Subcutaneous abdominal adipose tissue (tissue), 5 donors: ENCODE results near the gene ZNF526.

Source experiments
- H3K27ac ChIP-seq: one replicate; pipeline ENCODE4 v1.7.0; 2013; ENCODE audit warnings: low read depth, mild to moderate bottlenecking, inconsistent platforms, low read length, moderate library complexity
- H3K27me3 ChIP-seq, 5 donors: one replicate each; pipeline ENCODE4 v1.7.0; 2013; ENCODE audit warnings: low read length in 5 of 5, inconsistent platforms in 1 of 5; ENCODE audit not compliant: control insufficient read depth in 5 of 5, insufficient read depth in 4 of 5
- H3K36me3 ChIP-seq, 5 donors: one replicate each; pipeline ENCODE4 v1.7.0; 2013; ENCODE audit warnings: low read length in 5 of 5; ENCODE audit not compliant: control insufficient read depth in 5 of 5, insufficient read depth in 5 of 5
- H3K4me1 ChIP-seq, 5 donors: one replicate each; pipeline ENCODE4 v1.7.0; 2013; ENCODE audit warnings: low read length in 5 of 5, mild to moderate bottlenecking in 3 of 5, moderate library complexity in 1 of 5; ENCODE audit not compliant: control insufficient read depth in 5 of 5, insufficient read depth in 5 of 5
- H3K4me3 ChIP-seq, 5 donors: one replicate each; pipeline ENCODE4 v1.7.0; 2013; ENCODE audit warnings: low read length in 5 of 5, low read depth in 1 of 5
- H3K9ac ChIP-seq, 5 donors: one replicate each; pipeline ENCODE4 v1.7.0; 2013; ENCODE audit warnings: low read length in 5 of 5, mild to moderate bottlenecking in 4 of 5, moderate library complexity in 3 of 5
- H3K9me3 ChIP-seq, 5 donors: one replicate each; pipeline ENCODE4 v1.7.0; 2013; ENCODE audit warnings: low read length in 5 of 5; ENCODE audit not compliant: control insufficient read depth in 5 of 5
- donor health status: healthy.
- donor health status: healthy.
- donor health status: healthy.
- donor health status: healthy.
- donor health status: healthy.

ZNF526 gene

GRCh38 chr19:42203700-42204099 lies 16.4 kb upstream of the ZNF526 start:
- Histone ChIP-seq H3K9me3 (no peaks in the 10 kb centered on the region), H3K36me3 (peaks cover 0 to 85% (median 66%) of the 10 kb centered on the region in 5 donors)

DNA sequence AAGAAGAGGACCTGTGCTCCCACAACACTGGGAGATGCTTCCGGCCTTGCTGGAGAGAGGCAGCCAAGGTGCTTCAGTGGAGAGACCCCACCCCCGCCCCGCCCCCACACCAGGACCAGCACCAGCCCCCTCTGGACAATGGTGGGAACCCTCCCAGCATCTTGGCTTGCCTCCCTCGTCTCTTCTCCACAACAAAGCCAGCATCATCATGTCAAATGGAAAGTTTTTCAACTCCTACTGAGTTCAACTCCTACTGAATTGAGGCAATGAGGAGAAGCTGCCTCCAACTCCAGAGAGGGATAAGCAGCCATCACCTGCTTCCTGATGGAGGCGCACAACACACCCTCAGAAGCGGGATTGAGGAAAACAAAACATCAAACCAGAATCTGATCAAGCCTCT lies 15.4 kb upstream of the ZNF526 start:
- Histone ChIP-seq H3K36me3 (peaks cover 3 to 85% (median 65%) of the 10 kb centered on the region in 5 donors), H3K9me3 (no peaks in the 10 kb centered on the region), H3K9ac (no peak overlapping the region), H3K27me3 (no peaks in the 10 kb centered on the region), H3K27ac (no peak overlapping the region), H3K4me3 (no peak overlapping the region), H3K4me1 (peaks cover 4 to 32% (median 25%) of the 10 kb centered on the region in 5 donors)

More at GRCh38 chr19:42203700-42204099, 16.4 kb upstream of the ZNF526 start:
- H3K27ac ChIP-seq, result no peak overlapping the region
- H3K4me1 ChIP-seq, result peaks cover 4 to 42% (median 32%) of the 10 kb centered on the region in 5 donors
- no peaks in the 10 kb centered on the region for H3K27me3 ChIP-seq
- no peak overlapping the region for H3K4me3 ChIP-seq
- H3K9ac ChIP-seq, result no peak overlapping the region

DNA sequence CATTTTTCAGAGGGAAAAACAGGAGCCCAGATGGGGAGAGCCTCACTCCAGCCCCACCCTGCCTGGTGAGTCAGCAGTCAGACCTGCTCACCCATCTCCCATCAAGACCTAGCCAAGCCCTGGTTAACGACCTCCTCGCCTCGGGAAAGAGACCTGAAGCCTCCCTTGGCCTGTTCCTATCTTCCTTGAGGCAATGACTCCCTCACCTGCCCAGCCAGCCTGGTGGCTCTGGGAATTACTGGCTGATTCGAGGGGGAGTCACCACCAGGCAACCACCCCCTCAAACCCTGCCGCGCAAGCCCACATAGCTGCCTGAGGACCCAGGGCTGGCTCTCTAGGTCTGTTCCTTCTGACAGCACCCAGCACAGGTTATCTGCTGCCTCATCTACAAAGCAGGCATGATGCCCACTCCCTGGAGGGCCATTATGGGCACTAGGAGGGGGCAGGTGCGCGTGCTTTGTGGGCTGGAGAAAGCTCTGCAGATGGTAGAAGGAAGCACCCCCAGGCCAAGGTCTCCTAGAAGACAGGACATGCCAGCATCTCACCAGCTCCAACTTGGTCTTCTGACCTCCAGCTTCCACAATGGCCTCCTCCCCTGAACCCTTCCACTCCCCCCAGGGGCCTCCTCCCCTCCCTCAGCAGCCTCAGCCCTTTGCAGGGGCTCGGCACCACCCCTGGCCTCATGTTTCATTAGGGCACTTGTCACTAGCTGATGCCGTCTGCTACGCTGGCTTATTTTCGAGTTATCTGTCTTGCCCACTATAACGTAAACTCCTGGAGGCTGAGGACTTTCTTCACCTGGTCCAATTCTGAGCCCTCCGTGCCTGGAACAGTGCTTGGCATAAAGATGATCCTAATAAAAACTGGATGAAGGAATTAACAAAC lies 13.0 kb upstream of the ZNF526 start:
- peaks cover 3 to 72% (median 57%) of the 10 kb centered on the region in 5 donors for H3K36me3 ChIP-seq
- no peaks in the 10 kb centered on the region for H3K27me3 ChIP-seq
- peaks cover 0 to 10% (median 5%) of the 10 kb centered on the region in 5 donors for H3K4me1 ChIP-seq
- no peak overlapping the region for H3K4me3 ChIP-seq
- H3K9ac ChIP-seq, result no peak overlapping the region
- no peak overlapping the region for H3K27ac ChIP-seq
- H3K9me3 ChIP-seq, result no peaks in the 10 kb centered on the region

GRCh38 chr19:42207767-42208271 lies 12.3 kb upstream of the ZNF526 start:
- H3K27ac ChIP-seq, result no peak overlapping the region
- H3K4me1 ChIP-seq, result peaks cover 0 to 4% (median 1%) of the 10 kb centered on the region in 5 donors
- H3K9me3 ChIP-seq, result no peaks in the 10 kb centered on the region
- no peak overlapping the region for H3K9ac ChIP-seq
- peaks cover 3 to 74% (median 54%) of the 10 kb centered on the region in 5 donors for H3K36me3 ChIP-seq
- no peaks in the 10 kb centered on the region for H3K27me3 ChIP-seq
- no peak overlapping the region for H3K4me3 ChIP-seq

GRCh38 chr19:42208612-42209011 lies 11.5 kb upstream of the ZNF526 start:
- Histone ChIP-seq H3K36me3 (peaks cover 9 to 75% (median 55%) of the 10 kb centered on the region in 5 donors), H3K4me3 (no peak overlapping the region), H3K9ac (peak overlapping the region in 1 of 5 donors; percentile 30), H3K27ac (no peak overlapping the region), H3K4me1 (peaks cover 0 to 9% (median 0%) of the 10 kb centered on the region in 5 donors), H3K27me3 (no peaks in the 10 kb centered on the region), H3K9me3 (no peaks in the 10 kb centered on the region)

GRCh38 chr19:42212886-42213285 lies 7.2 kb upstream of the ZNF526 start:
- no peaks in the 10 kb centered on the region for H3K9me3 ChIP-seq
- peaks cover 12 to 53% (median 37%) of the 10 kb centered on the region in 5 donors for H3K36me3 ChIP-seq
- H3K4me1 ChIP-seq, result peaks cover 5 to 38% (median 21%) of the 10 kb centered on the region in 5 donors

GRCh38 chr19:42214810-42215485 lies 5.2 kb upstream of the ZNF526 start:
- H3K36me3 ChIP-seq, result peaks cover 9 to 32% (median 18%) of the 10 kb centered on the region in 5 donors
- H3K27me3 ChIP-seq, result no peaks in the 10 kb centered on the region
- no peak overlapping the region for H3K4me3 ChIP-seq
- no peak overlapping the region for H3K27ac ChIP-seq
- no peak overlapping the region for H3K9ac ChIP-seq
- no peaks in the 10 kb centered on the region for H3K9me3 ChIP-seq
- H3K4me1 ChIP-seq, result peaks cover 4 to 50% (median 37%) of the 10 kb centered on the region in 5 donors

More at GRCh38 chr19:42212886-42213285, 7.2 kb upstream of the ZNF526 start:
- no peaks in the 10 kb centered on the region for H3K27me3 ChIP-seq
- no peak overlapping the region for H3K27ac ChIP-seq
- H3K9ac ChIP-seq, result no peak overlapping the region
- no peak overlapping the region for H3K4me3 ChIP-seq

DNA sequence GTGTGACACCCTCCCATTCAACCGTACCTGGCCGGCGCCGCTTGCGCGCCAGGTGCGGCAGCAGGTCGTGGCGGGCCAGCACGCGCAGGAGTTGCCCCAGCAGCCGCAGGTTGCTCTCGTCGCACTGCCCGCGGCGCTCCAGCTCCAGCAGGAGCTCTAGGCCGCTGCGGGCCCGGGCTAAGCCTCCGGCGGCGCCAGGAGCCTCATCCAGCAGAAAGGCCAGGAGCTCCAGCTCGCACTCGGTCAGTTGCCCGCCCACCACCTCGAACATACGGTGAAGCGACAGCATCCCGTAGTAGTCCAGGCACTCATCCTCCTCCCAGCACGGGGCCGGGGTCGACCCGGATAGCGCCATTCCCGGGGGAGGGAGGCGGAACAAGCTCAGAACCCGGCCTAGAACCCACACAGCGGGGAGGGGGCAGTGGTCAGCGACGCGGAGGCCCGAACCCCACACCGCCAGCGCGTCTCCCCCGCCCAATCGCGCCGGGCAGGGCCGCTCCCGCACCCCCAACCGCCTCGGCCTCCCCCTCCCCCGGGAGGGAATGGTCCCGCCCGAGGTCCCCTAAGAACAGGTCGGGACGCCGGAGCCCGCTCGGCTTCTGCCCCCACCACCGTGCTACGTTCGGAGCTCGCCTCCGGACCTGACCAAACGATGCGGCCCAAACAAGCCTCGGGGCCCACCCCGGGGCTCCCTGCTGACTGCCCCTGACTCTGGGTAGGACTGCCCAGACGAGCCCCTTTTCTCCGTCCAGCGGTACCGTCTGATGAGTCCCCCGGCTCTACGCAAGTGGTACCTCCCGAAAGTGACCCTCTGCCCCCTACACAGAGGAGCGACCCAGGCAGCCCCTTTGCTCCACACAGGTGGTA lies 3.2 kb upstream of the ZNF526 start:
- Histone ChIP-seq H3K27ac (peak overlapping the region; percentile 78), H3K9ac (peak overlapping the region; percentile 68 to 92 (median 89)), H3K36me3 (peaks cover 8 to 26% (median 14%) of the 10 kb centered on the region in 5 donors), H3K9me3 (no peaks in the 10 kb centered on the region), H3K4me1 (peaks cover 9 to 62% (median 49%) of the 10 kb centered on the region in 5 donors), H3K4me3 (peak overlapping the region; percentile 66 to 86 (median 85)), H3K27me3 (no peaks in the 10 kb centered on the region)
